Neural cell (in vitro differentiated cells): Measurements from ENCODE around the gene FSTL3. TPM values are rescaled to one million over a fixed set of nuclear protein-coding genes. Genes with fewer than 3 reads are reported as not detected.
"Not testable (repeated sequence)": the region's sequence is repeated elsewhere in the genome, so short reads cannot be mapped to it uniquely, and the experiment has no call there.

ENCODE experiments used
- H2AFZ ChIP-seq: fragments of 200-600, 300-800 bp; sonication (generic), shearing (Covaris generic); 2 replicates; pipeline ENCODE4 v1.6.0; 2014; ENCODE audit warnings: low read depth, mild to moderate bottlenecking, antibody characterized with exemption, low read length, moderate library complexity
- H3F3A ChIP-seq: fragments of 200-600 bp; shearing (Covaris generic); 2 replicates; pipeline ENCODE4 v1.6.1; 2016; ENCODE audit warnings: mild to moderate bottlenecking, moderate library complexity, mixed read lengths, antibody characterized with exemption, low read length; ENCODE audit not compliant: insufficient read depth, poor library complexity, severe bottlenecking
- H3K27ac ChIP-seq: fragments of 200-600, 300-800 bp; sonication (generic), shearing (Covaris generic); 2 replicates; pipeline ENCODE4 v1.5.1; 2014; ENCODE audit warnings: mild to moderate bottlenecking, low read length, moderate library complexity
- H3K27me3 ChIP-seq: fragments of 300-800, 200-600 bp; sonication (generic), shearing (Covaris generic); 2 replicates; pipeline ENCODE4 v1.6.0; 2014; ENCODE audit warnings: mild to moderate bottlenecking, low read depth, low read length, moderate library complexity; ENCODE audit not compliant: insufficient read depth
- H3K36me3 ChIP-seq: fragments of 300-800, 200-600 bp; sonication (generic), shearing (Covaris generic); 2 replicates; pipeline ENCODE4 v1.5.1; 2014; ENCODE audit warnings: mild to moderate bottlenecking, antibody characterized with exemption, low read length, moderate library complexity; ENCODE audit not compliant: insufficient read depth
- H3K4me2 ChIP-seq: fragments of 300-800, 200-600 bp; sonication (generic), shearing (Covaris generic); 2 replicates; pipeline ENCODE4 v1.6.0; 2014; ENCODE audit warnings: mild to moderate bottlenecking, low read length
- H3K4me3 ChIP-seq: fragments of 300-800, 200-600 bp; sonication (generic), shearing (Covaris generic); 2 replicates; pipeline ENCODE4 v1.5.1; 2014; ENCODE audit warnings: mild to moderate bottlenecking, low read length, moderate library complexity
- H3K79me2 ChIP-seq: fragments of 200-600 bp; shearing (Covaris generic); replicated peaks from 2 replicates; pipeline ENCODE4 v1.6.0; 2014; ENCODE audit warnings: mild to moderate bottlenecking, low read length, moderate library complexity; ENCODE audit not compliant: insufficient read depth
- H3K9ac ChIP-seq: fragments of 300-800, 200-600 bp; sonication (generic), shearing (Covaris generic); 2 replicates; pipeline ENCODE4 v1.6.1; 2016; ENCODE audit warnings: mild to moderate bottlenecking, low read length, mixed read lengths
- H3K9me2 ChIP-seq: fragments of 200-600 bp; shearing (Covaris generic); 2 replicates; pipeline ENCODE4 v1.6.1; 2016; ENCODE audit warnings: mild to moderate bottlenecking, low read length, mixed read lengths; ENCODE audit not compliant: insufficient read depth
- H3K9me3 ChIP-seq: fragments of 200-600, 300-800 bp; sonication (generic), shearing (Covaris generic); 2 replicates; pipeline ENCODE4 v1.6.1; 2016; ENCODE audit warnings: mild to moderate bottlenecking, mixed run types, low read length, moderate library complexity, mixed read lengths
- H4K20me1 ChIP-seq: fragments of 200-600 bp; shearing (Covaris generic); 2 replicates; pipeline ENCODE4 v1.6.1; 2016; ENCODE audit warnings: mild to moderate bottlenecking, mixed run types; ENCODE audit not compliant: insufficient read depth
- EP300 ChIP-seq: fragments of 450-650 bp; conservative IDR thresholded peaks from 2 replicates; pipeline ENCODE4 v1.6.1; 2014; ENCODE audit warnings: antibody characterized with exemption, mild to moderate bottlenecking, moderate library complexity; ENCODE audit not compliant: poor library complexity, severe bottlenecking
- EZH2 ChIP-seq: fragments of 200-600, 300-800 bp; shearing (Covaris generic), sonication (generic); IDR thresholded peaks from 2 replicates; pipeline ENCODE4 v1.6.1; 2014; ENCODE audit warnings: antibody characterized with exemption, low read length, borderline replicate concordance, mild to moderate bottlenecking; ENCODE audit not compliant: insufficient read depth, poor library complexity, severe bottlenecking
- MXI1 ChIP-seq: fragments of 450-650 bp; conservative IDR thresholded peaks from 2 replicates; pipeline ENCODE4 v1.6.1; 2014; ENCODE audit warnings: antibody characterized with exemption, mild to moderate bottlenecking; ENCODE audit not compliant: poor library complexity, severe bottlenecking
- POLR2AphosphoS5 ChIP-seq: IDR thresholded peaks from 2 replicates; pipeline ENCODE4 v1.6.1; 2012
- RAD21 ChIP-seq: fragments of 450-650 bp; conservative IDR thresholded peaks from 2 replicates; pipeline ENCODE4 v1.6.1; 2014; ENCODE audit warnings: antibody characterized with exemption, mild to moderate bottlenecking, moderate library complexity
- SMC3 ChIP-seq: fragments of 450-650 bp; conservative IDR thresholded peaks from 2 replicates; pipeline ENCODE4 v1.6.1; 2014; ENCODE audit warnings: antibody characterized with exemption, mild to moderate bottlenecking, moderate library complexity; ENCODE audit not compliant: poor library complexity
- TAF1 ChIP-seq: IDR thresholded peaks from 2 replicates; pipeline ENCODE4 v1.6.1; 2012; ENCODE audit warnings: low read depth
- polyA plus RNA-seq: library from polyadenylated mRNA; depleted of rRNA; stranded (reverse); fragments of >200 nt; gene quantifications from 2 replicates; pipeline ENCODE4 v1.2.3, GENCODE V29; 2014
- TF ChIP-seq, protein P1 (sequence below): fragments of 450-650 bp; IDR thresholded peaks from 2 replicates; pipeline ENCODE4 v1.5.1; 2014; ENCODE audit warnings: antibody characterized with exemption, mild to moderate bottlenecking, moderate library complexity; ENCODE audit not compliant: poor library complexity, severe bottlenecking
- TF ChIP-seq, protein P2 (sequence below): IDR thresholded peaks from 2 replicates; pipeline ENCODE4 v1.6.1; 2012; ENCODE audit warnings: borderline replicate concordance

The FSTL3 gene
- polyA plus RNA-seq, 1 donor from 2014 or later: 3.1 TPM

DNA sequence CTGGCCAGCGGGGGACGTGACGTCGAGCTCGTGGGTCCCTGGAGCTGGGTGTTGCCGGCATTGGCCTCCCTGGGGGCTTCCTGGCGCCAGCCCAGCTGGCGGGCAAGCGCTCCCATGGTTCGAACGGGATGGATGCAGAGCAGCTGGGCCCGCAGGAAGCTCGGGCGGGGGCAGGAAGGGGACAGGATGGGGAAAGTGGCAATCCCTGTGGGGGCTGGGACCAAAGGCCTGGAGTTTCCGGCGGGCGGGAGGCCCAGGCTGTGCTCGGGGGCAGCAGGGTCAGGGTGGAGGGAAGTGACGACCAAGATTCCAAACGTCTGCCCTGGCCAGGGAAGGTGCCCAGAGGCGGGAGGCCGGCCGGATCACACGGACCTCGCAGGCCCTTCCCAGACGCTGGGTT is 51.8 kb downstream of the FSTL3 start:
- H3K36me3 ChIP-seq: no peaks in the 10 kb centered on the region
- H3K4me2 ChIP-seq: no peak overlapping the region
- no peaks in the 10 kb centered on the region for H3F3A ChIP-seq
- H3K4me3 ChIP-seq: no peak overlapping the region
- no peaks in the 10 kb centered on the region for H3K9me3 ChIP-seq
- no peaks in the 10 kb centered on the region for H3K9me2 ChIP-seq
- no peaks in the 10 kb centered on the region for H3K27me3 ChIP-seq
- no peak overlapping the region for H2AFZ ChIP-seq
- peaks cover 8% of the 10 kb centered on the region for H3K79me2 ChIP-seq
- no peak overlapping the region for H3K27ac ChIP-seq
- H3K9ac ChIP-seq: no peak overlapping the region
- H4K20me1 ChIP-seq: no peaks in the 10 kb centered on the region
- TF ChIP-seq POLR2AphosphoS5 (no peak), RAD21 (no peak), EZH2 (no peak), SMC3 (no peak), MXI1 (no peak), EP300 (no peak), TAF1 (no peak)
- TF ChIP-seq, protein P1, sequence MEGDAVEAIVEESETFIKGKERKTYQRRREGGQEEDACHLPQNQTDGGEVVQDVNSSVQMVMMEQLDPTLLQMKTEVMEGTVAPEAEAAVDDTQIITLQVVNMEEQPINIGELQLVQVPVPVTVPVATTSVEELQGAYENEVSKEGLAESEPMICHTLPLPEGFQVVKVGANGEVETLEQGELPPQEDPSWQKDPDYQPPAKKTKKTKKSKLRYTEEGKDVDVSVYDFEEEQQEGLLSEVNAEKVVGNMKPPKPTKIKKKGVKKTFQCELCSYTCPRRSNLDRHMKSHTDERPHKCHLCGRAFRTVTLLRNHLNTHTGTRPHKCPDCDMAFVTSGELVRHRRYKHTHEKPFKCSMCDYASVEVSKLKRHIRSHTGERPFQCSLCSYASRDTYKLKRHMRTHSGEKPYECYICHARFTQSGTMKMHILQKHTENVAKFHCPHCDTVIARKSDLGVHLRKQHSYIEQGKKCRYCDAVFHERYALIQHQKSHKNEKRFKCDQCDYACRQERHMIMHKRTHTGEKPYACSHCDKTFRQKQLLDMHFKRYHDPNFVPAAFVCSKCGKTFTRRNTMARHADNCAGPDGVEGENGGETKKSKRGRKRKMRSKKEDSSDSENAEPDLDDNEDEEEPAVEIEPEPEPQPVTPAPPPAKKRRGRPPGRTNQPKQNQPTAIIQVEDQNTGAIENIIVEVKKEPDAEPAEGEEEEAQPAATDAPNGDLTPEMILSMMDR: no peak
- TF ChIP-seq, protein P2, sequence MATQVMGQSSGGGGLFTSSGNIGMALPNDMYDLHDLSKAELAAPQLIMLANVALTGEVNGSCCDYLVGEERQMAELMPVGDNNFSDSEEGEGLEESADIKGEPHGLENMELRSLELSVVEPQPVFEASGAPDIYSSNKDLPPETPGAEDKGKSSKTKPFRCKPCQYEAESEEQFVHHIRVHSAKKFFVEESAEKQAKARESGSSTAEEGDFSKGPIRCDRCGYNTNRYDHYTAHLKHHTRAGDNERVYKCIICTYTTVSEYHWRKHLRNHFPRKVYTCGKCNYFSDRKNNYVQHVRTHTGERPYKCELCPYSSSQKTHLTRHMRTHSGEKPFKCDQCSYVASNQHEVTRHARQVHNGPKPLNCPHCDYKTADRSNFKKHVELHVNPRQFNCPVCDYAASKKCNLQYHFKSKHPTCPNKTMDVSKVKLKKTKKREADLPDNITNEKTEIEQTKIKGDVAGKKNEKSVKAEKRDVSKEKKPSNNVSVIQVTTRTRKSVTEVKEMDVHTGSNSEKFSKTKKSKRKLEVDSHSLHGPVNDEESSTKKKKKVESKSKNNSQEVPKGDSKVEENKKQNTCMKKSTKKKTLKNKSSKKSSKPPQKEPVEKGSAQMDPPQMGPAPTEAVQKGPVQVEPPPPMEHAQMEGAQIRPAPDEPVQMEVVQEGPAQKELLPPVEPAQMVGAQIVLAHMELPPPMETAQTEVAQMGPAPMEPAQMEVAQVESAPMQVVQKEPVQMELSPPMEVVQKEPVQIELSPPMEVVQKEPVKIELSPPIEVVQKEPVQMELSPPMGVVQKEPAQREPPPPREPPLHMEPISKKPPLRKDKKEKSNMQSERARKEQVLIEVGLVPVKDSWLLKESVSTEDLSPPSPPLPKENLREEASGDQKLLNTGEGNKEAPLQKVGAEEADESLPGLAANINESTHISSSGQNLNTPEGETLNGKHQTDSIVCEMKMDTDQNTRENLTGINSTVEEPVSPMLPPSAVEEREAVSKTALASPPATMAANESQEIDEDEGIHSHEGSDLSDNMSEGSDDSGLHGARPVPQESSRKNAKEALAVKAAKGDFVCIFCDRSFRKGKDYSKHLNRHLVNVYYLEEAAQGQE: no peak

DNA sequence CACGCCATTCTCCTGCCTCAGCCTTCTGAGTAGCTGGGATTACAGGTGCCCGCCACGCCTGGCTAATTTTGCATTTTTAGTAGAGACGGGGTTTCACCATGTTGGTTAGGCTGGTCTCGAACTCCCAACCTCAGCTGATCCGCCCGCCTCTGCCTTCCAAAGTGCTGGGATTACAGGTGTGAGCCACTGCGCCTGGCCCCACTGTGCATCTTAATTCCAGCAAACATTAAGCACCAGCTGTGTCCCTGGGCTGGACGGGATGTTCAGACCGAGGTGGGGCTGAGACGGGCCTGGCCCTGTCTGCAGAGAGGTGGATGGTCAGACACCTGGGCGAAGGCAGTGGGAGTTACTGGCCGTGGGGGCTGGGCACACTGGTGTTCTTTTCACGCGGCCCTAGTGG is 53.4 kb downstream of the FSTL3 start:
- H3K36me3 ChIP-seq, H3K27ac ChIP-seq, H3K9me2 ChIP-seq: not testable (repeated sequence)

DNA sequence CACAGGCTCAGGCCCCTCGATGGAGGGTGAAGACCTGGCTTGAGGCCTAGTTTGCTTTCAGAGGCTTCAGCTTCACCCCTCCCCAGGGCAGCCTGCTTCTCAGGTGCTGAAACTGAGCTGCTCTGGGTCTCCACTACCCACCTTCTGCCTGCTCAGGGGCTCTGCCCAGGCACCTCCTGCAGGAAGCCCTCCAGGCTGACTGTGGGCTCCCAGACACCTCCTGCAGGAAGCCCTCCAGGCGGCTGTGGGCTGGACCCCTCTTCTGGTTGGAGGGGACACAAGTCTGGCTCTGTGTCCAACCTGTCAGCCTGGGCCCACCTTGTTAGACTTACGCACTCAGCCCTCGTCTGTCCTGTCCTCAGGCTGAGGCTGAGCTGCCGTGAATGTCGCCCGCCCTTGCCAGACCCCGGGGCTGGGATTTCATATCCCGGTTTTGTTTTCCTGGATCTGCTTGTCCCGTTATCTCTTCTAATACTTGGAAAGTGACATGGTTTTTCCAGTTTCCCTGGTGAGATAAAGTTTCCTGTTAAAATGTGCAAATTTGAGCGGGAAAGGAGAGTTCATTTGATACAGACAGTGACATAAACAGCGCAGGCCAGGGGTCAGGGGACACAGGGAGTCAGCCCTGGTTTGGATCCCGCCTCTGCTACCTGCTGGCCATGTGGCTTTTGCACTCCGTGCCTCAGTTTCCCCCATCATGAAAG is 53.9 kb downstream of the FSTL3 start:
- Histone ChIP-seq H3F3A (no peaks in the 10 kb centered on the region), H3K9ac (no peak overlapping the region), H4K20me1 (no peaks in the 10 kb centered on the region), H3K36me3 (peaks cover 3% of the 10 kb centered on the region), H3K79me2 (no peaks in the 10 kb centered on the region), H3K4me2 (no peak overlapping the region), H3K9me3 (no peaks in the 10 kb centered on the region), H2AFZ (no peak overlapping the region), H3K27me3 (no peaks in the 10 kb centered on the region), H3K27ac (no peak overlapping the region), H3K4me3 (no peak overlapping the region), H3K9me2 (no peaks in the 10 kb centered on the region)
- TF ChIP-seq, protein P2: no peak
- TF ChIP-seq RAD21 (no peak), TAF1 (no peak), EP300 (no peak), POLR2AphosphoS5 (no peak), EZH2 (no peak), MXI1 (no peak), SMC3 (no peak)
- TF ChIP-seq, protein P1: no peak

More for the DNA sequence above, 53.4 kb downstream of the FSTL3 start:
- H3K27me3 ChIP-seq, H4K20me1 ChIP-seq, H2AFZ ChIP-seq, H3K4me2 ChIP-seq, H3K9me3 ChIP-seq, H3K9ac ChIP-seq, H3K79me2 ChIP-seq, H3K4me3 ChIP-seq, H3F3A ChIP-seq: not testable (repeated sequence)
